ENCODE results near the gene MPPED1. TPM values are rescaled to one million over a fixed set of nuclear protein-coding genes. Genes with fewer than 3 reads are reported as not detected.

The MPPED1 gene
- total RNA-seq, 1 experiment from 2014 or later: not detected

DNA sequence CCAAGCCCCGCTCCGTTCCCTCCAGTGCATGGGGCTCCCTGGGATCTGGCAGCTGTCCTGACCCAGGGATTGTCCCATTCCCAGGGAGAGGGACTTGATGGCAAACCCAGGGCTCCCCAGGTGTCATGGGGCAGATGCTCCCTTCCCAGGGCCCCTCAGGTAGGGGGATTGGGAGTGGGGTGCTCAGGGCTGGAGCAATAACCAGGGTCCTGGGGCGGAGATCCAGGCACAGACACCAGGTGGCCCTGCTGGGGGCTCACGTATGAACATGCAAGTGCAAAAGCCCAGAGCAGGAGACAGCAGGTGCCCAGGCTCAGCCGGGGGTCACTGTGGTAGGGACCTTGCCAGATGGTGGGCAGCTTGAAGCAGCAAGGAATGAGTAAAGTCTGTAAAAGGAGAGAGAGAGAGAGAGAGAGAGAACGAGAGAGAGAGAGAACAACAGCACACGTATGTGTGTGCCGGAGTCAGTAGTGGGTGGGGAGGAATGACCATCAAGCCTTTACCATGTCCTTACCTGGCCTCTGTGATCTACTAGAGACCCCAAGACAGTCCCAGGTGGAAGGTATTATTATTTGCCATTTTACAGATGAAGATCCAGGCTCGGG, 19.3 kb upstream of the MPPED1 start:
- no peak for DNase-seq (ENCODE audit: low spot score)

DNA sequence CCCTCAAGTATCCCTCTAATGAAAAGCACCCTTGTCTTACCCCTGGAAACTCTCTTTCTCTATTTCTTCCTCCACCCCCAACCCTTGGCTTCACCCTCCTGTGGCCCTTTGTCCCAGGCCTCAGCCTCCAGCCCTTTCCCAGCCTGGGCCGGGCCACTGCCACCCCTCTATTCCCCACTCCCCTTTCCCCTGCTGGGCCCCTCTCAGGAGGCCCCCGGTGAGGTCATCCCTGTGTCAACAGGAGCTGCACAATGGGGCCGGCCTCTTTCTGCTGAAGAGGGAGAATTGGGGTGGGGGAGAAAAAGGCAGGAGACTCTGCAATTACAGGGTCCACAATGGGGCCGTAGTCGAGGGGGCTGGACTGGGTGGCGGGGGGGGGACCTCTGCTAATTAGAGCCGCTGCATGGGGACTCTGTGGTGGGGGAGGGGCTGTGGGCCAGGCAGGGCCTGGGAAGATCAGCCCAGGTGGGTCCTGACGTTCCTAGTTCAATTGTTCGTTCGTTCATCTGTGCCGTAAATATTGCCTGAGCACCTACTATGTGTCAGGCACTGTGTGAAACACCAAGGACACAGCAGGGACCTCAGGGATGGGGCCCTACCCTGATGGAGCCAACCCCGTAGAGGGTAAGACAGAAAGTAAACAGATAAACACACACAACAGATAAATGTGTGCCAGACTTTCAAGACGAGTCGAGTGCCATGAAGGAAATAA, 18.5 kb upstream of the MPPED1 start:
- DNase-seq (ENCODE audit: low spot score): no peak

DNA sequence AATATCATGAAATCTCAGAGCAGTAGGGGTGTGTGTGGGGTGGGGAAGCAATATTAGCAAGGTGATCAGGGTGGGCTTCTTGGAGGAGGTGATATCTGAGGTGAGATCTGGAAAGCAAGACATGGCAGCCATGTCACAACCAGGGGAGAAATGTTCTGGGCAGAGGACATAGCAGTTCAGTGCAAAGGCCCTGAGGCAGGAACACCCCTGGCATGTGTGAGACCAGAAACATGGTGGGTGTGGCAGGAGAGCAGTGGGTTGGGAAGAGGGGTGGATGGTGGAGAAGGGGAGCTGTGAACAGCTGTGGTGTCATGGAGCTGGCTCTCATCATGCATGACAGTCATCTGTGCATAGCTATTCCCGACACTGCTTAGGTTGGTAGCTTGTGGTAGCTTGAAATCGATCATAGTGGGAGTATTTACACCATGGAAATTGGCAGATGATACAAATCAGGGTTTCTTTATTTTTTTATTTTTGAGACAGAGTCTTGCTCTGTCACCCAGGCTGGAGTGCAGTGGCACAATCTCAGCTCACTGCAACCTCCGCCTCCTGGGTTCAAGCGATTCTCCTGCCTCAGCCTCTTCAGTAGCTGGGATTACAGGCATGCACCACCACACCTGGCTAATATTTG, 17.9 kb upstream of the MPPED1 start:
- no peak for DNase-seq (ENCODE audit: low spot score)

DNA sequence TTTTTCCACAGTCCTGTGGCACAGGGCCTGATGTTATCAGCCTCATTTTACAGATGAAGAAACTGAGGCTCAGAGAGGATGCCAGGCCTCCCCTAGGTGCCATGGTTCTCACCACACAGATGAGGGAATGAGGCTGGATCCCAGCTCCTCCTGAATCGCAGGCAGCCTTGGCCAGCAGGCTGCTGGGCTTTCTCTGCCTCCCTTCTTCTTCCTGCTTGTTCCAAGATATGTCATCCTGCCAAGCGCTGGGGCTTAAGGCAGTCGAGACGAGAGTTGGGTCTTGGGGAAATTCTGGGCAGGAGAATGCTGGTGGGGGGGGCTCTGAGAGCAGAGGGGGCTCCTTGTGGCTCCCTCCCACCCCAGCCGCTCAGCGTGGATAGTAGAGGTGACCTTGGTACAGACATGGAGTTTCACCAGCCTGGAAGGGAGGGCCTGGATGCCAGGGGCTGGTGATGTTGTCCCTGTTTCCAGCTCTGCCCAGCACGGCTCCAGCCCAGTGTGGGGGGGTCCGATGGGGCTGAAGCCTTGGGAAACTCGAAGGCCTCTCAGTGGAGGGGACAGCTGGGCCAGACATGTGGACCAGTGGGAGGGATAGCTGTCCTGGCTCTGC, 16.6 kb upstream of the MPPED1 start:
- no peak for DNase-seq (ENCODE audit: low spot score)

DNA sequence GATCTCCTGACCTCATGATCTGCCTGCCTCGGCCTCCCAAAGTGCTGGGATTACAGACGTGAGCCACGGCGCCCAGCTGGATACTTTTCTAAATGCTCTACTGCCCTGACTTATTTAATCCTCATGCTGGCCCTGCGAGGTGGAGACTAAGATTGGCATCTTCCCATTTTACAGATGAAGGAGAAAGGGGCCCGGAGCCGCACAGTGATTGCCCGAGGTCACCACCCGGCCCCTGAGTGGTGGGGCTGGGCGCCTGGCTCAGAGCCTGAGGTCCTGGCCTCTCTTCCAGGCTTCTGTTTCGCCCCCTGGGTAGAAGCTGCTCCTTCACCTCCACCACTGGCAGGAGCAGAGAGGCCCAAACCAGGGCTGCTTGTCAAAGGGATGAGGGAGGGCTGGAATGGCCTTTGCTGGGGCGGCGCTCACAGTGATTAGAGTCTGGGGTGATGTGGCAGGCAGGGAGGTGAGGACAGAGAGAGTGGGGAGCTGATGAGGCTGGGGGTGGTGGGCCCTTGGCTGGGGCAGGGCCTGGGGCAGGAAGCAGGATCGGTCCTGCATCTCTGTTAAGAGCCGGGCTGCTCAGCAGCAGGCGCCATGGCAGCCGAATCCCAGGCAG, 15.4 kb upstream of the MPPED1 start:
- no peak for DNase-seq (ENCODE audit: low spot score)

DNA sequence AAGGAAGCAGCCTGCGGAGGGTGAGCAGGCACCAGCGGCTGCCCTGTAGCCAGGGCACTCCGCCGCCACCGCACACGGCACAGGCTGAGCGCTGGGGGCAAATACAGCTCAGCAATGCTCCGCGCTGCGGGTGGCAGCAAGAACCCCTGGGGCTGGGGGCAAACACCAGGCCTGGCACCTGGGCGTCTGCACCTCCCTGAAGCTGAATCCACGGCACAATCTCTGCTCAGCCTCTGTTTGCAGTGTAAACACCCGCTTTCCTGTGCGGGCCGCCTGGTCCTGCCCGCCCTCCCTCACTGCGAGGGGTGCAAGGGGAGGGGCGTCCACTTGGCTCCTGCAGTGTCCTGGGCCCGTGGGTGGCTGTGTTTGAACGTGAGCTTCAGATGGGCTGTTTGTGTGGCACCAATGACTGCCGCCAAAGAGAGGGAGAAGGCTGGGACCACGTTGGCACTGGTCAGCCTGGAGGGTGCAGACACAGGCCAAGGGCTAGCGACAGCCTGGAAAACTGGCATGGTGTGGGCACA, 14.8 kb upstream of the MPPED1 start:
- DNase-seq (ENCODE audit: low spot score): no peak

DNA sequence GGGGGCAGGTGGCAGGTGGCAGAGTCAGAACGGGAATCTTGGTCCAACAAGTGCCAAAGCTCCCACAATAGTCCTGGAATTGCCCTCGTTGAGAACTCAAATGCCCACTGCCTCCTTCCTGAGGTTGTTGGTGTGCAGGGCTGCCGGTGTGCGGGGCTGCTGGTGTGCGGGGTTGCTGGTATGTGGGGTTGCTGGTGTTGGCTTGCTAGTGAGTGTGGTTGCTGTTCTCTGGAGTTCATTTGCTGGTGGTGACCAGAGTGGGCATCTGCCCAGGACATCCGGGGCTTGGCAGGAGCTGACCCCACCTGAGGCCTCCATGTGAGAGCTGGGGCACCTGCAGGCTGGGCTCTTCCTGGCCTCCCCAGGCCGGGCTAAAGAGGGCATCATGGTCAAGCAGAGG, 14.0 kb upstream of the MPPED1 start:
- no peak for DNase-seq (ENCODE audit: low spot score)

DNA sequence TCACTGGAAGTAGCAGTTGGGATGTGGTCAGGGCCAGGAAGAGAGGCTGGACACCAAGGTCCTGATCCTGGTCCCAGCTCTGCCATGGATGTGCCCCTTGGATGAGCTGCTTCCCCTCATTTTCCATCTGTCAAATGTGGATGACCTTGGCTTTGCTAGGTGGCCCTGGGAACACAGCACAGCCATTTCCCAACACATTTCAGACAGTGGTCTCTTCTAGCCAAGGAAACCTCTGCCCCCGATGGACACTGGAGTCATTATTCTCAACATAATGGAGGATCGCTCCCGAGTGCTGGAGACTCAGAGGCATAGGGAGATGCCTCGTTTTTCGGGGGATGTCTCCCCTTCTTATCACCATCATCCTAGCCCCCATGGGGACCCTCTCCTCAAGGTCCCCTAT, 13.6 kb upstream of the MPPED1 start:
- DNase-seq (ENCODE audit: low spot score): no peak

DNA sequence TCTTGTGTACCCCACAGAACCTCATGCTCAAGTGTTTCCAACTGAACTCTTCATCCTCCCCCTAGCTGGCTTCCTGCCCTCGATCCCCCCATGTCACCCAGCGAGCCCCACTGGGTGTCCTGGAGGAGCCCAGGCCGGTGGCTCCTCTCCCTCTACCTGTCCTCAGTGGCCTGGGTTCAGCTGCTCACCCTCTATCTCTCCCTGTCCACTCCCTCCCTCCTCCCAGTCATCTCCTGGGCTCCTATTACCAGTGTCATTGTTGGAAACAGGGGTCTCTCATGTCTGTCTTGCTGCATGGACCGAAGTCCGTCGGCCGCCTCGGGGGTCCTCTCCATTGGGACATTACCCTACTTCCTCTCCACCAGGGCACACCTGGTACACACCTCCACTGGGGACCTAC, 12.9 kb upstream of the MPPED1 start:
- no peak for DNase-seq (ENCODE audit: low spot score)

DNA sequence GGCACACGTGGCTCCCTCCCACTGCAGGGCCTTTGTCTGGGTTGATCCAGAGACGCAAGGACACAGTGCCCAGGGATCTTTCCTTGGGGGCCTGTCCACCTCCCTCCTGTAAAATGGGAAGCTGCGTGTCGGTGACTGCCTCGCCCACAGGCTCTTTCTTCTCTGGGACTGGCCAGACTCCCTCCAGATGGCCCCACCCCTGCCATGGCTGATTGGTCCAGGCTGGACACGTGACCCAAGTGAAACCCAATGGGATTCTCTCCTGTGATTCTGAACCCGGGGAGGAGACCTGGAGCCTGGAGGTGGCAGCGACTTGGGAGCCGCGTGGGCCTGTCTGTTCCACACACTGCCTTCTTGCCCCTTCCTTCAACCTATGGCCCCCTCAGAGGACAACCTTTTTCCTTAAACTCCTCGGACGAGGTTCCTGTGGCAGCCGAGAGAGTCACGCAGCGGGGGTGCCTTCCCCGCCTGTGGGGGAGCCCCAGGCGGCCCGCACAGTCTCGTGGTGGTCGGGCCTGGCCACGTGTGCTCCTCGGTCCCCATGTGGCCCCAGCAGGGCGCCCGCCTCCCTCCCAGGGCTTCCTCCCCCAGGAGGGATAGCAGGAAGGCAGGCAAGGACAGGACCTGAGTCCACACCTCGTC, 12.4 kb upstream of the MPPED1 start:
- DNase-seq (ENCODE audit: low spot score): no peak

DNA sequence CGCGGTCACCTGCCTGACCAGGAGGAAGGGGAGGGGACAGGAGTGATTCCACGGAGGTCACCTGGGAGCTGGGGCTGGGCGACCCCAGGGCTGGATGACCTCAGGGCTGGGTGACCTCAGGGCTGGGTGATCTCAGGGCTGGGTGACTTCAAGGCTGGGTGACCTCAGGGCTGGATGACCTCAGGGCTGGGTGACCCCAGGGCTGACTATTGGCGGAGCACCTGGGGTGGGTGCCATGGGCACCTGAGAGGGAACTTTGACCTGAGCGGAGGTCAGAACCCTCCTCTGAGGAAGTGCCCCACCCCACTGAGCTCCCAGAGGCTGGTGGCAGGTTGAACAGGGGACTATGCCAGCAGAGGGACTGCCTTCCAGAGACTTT, 11.8 kb upstream of the MPPED1 start:
- DNase-seq (ENCODE audit: low spot score): no peak

DNA sequence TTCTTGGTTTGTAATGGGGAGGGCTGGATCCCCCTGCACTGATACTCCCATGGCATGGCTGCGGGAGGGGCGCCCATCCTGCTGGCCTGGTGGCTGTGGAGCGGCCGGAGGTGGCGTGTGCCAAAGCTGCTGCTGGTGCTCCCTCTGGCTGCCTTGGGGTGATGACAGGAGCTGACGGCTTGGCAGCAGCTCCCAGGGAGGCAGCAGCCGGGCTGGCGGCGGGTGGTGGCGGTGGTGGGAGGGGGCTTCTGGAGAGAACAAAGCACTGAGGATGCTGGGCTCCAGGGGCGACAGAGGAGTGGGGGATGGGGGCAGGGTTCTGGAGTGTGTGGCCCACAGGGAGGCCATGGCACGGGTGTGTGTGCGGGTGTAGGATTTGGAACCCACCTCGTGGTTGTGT, 11.4 kb upstream of the MPPED1 start:
- no peak for DNase-seq (ENCODE audit: low spot score)

DNA sequence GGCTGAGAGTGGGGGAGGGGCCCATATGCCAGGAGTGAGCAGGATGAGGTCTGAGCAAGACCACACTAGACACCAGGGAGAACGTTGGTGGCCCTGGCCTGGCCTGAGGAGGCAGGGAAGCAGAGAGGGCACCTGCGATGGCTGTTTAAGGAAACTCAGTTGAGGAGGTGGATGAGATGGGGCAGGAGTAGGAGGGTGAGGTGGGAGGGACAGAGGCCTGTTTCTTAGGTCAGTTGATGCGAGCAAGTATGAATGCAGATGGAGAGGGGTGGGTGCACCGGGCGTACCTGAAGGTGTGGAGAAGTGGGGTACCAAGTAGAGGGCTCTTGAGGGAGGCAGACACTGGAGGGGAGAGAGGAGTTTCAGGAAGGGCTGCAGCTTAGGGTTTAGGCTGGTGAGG, 10.6 kb upstream of the MPPED1 start:
- no peak for DNase-seq (ENCODE audit: low spot score)

DNA sequence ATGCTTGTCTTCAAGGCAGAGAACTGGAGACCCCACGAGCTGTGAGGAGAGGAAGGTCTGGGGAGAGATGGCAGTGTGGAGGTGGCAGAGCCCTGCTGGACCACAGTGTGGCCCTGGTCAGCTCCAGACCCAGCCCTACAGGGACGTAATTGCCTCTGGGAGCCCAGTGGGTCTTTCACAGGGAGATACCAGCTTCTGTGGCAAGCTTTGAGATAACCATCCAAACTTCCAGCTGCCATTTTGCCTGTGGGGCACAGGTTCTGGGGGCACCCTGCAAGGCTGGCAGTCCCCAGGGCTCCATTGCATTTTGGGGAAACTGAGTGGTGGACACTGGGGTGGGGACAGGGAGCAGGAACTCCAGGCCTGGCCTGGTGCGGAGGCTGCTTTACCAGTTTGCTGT, 10.2 kb upstream of the MPPED1 start:
- no peak for DNase-seq (ENCODE audit: low spot score)

DNA sequence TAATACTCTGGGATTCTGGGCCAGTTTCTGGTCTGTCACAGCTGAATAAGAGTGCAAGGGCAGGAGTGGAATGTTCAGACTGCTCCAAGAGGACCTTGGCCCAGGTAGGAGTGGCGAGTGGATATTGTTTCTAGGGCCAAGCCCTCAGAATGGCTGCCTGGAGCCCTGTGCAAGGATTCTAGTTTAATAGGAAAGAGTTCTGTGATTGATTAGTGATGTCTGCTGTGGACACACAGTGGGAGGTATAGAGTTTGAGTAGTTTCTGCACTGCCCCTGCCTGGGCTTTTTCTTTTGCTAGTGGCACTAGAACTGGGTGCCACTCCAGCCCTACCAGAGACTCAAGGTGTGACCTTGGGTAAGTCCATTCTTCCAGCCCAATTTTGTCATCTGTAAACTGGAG, 9.7 kb upstream of the MPPED1 start:
- no peak for DNase-seq (ENCODE audit: low spot score)

DNA sequence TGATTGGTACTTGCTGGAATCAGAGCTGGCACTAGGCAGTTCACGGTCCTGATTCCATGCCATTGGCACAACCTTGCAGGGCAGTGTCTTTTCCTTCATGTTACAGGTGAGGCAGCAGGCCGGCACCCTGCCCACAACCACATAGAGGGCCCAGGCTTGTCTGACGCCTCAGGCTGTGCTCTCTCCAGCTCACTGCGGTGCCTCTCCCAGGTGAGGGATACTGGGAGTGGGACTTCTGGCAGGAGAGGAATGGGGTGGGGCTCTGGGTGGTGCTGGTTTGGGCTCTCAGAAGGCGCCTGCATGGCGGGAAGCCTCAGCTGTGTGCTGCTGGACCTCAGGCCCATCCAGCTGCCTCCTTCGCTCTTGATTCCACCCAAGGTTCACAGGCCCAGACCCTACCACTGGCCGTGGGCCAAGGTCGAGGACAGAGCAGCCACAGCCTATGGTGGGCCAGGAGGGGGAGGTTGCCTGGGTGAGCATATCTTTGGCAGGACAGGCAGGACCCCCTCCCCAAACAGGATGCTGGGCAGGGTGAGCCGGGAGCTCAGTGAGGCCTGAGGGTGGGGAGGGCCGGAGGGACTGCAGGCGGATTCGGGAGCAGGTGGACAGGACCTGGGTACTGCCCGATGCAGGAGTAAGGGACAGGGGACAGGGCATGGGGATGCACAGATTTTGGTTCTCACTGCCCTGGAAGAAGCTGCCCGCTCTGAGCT, 7.0 kb upstream of the MPPED1 start:
- no peak for DNase-seq (ENCODE audit: low spot score)

DNA sequence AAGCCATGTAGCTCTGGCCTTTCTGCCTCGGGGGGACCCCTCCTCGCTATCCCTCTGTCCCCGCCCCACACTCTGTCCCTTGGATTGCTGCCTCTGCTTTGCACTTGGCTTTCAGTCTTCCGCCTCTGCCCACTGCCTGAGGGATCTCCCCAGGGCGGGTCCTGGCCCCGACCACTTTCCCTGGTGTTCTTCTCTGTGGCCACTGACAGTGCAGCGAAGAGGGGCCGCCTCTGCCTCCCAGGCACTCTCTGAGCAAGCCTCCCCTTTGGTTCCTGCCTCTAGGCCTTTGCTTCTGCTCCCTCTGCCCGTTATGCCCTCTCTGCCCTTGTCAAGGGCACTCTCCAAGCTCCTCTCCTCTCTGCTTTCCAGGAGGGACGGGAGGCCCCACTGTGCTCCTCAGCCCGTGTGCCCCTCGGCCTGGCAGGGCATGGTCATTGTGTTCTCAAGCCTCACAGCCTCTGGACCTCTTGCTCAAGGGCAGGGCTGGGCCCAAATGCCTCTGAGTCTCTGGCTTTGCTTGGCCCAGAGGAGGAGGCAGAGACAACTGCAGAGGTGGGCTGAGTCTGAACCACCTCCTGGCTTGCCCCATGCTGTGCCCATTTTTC, 5.5 kb upstream of the MPPED1 start:
- no peak for DNase-seq (ENCODE audit: low spot score)

DNA sequence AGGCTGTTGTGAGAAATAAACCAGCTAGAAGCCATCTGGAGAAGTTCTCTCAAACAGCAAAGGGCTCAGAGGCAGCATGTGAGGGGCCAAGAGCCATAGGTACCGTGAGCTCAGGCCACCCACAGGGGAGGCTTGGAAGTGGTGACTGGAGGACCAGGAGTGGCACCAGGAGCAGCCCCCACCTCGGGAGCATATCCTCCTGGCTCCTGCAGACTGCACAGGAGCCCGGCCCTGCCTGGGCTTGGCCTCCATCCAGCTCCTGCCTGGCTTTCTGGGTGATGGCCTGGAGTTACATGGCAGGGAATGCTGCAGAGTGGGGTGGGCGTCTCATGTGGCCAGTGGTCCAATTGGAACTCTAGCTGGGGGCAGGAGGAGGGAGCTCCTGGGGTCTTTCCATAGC, 4.2 kb upstream of the MPPED1 start:
- no peak for DNase-seq (ENCODE audit: low spot score)

DNA sequence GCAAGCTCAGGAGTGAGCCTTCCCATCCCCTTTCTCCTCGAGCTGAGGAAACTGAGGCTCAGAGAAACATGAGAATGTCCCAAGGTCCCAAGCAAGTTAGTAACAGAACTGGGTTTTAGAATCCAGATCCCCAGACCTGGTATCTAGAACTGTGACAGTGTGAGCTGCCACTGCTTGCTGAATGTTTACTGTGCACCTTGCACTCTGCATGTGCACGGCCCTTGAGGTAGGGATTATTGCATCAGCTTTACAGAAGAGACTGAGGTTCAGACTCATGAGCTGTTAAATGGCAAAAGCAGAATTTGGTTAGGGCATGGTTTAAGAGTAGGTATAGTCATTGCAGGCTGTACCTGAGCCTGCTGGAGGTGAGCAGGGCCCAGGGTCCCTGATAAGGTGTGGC, 3.8 kb upstream of the MPPED1 start:
- DNase-seq (ENCODE audit: low spot score): no peak

DNA sequence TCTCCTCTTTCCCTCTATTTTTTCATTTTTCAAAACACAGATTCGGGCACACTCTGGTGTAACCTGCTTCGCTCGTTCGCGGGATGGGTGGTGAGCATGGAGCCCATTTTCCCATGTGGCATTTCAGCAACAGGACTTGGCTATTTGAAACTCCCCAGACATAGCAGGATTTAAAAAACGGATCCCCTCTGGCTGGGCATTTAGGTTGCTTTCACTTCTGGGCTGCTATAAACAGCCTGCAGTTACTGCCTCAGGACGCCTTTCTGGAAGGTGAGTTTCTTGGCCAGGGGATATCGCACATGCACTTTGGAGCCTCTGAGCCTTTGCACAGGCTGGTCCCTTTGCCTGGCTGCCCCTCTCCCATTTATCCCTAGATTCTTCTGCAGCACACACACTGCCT, 2.8 kb upstream of the MPPED1 start:
- no peak for DNase-seq (ENCODE audit: low spot score)

DNA sequence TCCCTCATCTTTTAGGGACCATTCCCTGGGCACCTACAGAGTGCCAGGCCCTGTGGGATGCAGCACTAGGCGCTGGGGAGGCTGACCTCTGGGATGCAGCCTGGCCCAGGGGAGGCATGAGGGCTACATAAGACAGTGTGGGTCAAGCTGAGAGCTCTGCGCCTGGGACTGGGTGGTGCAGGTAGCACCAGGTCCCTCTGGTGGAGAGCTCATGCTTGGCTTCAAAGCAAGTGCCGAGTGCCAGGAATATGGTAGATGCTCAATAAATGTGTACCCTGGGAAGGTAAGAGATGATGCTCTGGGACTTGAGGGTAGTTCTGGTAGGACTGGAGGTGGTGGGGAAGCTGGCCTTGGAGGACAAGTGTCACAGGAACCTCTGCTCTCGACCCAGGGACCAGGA, 2.0 kb upstream of the MPPED1 start:
- no peak for DNase-seq (ENCODE audit: low spot score)
